SH-SY5Y (cell line): ENCODE results near the gene SLC44A1.

Source experiments
- GATA2 ChIP-seq: IDR thresholded peaks from 2 replicates; pipeline ENCODE4 v1.6.1; 2011; ENCODE audit warnings: mild to moderate bottlenecking, low read depth, low read length
- GATA3 ChIP-seq: IDR thresholded peaks from 2 replicates; pipeline ENCODE4 v1.6.1; 2011; ENCODE audit warnings: low read depth, mild to moderate bottlenecking, low read length, moderate library complexity

- TF ChIP-seq GATA2 (no peak), GATA3 (no peak)
Observed at GRCh38 chr9:105406369-105406768, 161.9 kb downstream of the SLC44A1 start.
